NCI-H2196 (cell line): ENCODE data around the gene DNAJB8.

Source experiments
- DNase-seq: peaks from one replicate; lab custom pipeline; 2025; ENCODE audit not compliant: unreplicated experiment; lab: John Stamatoyannopoulos, UW

DNAJB8 gene

GRCh38 chr3:128494367-128494650 lies 27.6 kb upstream of the DNAJB8 start:
- no peak for DNase-seq

GRCh38 chr3:128493570-128494366 lies 27.1 kb upstream of the DNAJB8 start:
- no peak for DNase-seq

GRCh38 chr3:128492671-128493569 lies 26.2 kb upstream of the DNAJB8 start, which contains the start of gene GATA2:
GATA2 (minus strand) TSS chr3:128493201; CDS start chr3:128487031, 6,170 bp downstream.
- DNase-seq: no peak

- no peak for DNase-seq
These were observed 25.4 kb upstream of the DNAJB8 start for GRCh38 chr3:128491941-128492670.

GRCh38 chr3:128491691-128491940 lies 24.9 kb upstream of the DNAJB8 start:
- DNase-seq: no peak

- no peak for DNase-seq
These were observed 24.4 kb upstream of the DNAJB8 start for GRCh38 chr3:128490915-128491690.

GRCh38 chr3:128490650-128490914 lies 23.9 kb upstream of the DNAJB8 start:
- no peak for DNase-seq

- DNase-seq: peak; percentile 30
These were observed 23.4 kb upstream of the DNAJB8 start for GRCh38 chr3:128489927-128490649.

GRCh38 chr3:128489674-128489926 lies 22.9 kb upstream of the DNAJB8 start:
- DNase-seq: no peak

GRCh38 chr3:128488991-128489673 lies 22.4 kb upstream of the DNAJB8 start:
- DNase-seq: peak; percentile 88

GRCh38 chr3:128488636-128488990 lies 21.9 kb upstream of the DNAJB8 start:
- no peak for DNase-seq

- DNase-seq: peak; percentile 96
These were observed 21.3 kb upstream of the DNAJB8 start for GRCh38 chr3:128487813-128488635.

- no peak for DNase-seq
These were observed 20.8 kb upstream of the DNAJB8 start for GRCh38 chr3:128487538-128487812.

GRCh38 chr3:128486681-128487537 lies 20.2 kb upstream of the DNAJB8 start:
- peak; percentile 51 for DNase-seq

- no peak for DNase-seq
These were observed 19.5 kb upstream of the DNAJB8 start for GRCh38 chr3:128486205-128486628.

GRCh38 chr3:128485282-128486204 lies 18.9 kb upstream of the DNAJB8 start:
- no peak for DNase-seq

GRCh38 chr3:128484404-128485281 lies 18.0 kb upstream of the DNAJB8 start:
- no peak for DNase-seq
